Endothelial cell of umbilical vein (primary cell): Measurements from ENCODE around the gene BLOC1S4. TPM values are rescaled to one million over a fixed set of nuclear protein-coding genes. Genes with fewer than 3 reads are reported as not detected.

ENCODE experiments used
- BruUV-seq: library from RNA; stranded (reverse); fragments of 400-500 nt; replicated peaks from 2 replicates; lab custom pipeline; 2021; lab: Mats Ljungman, UMichigan
- CTCF ChIA-PET: fragments of 300-600, 350-600 bp; sonication (Branson Sonifier 250); formaldehyde crosslinking; loops from one replicate; lab custom pipeline; 2021; ENCODE audit warnings: antibody characterized with exemption, inconsistent platforms; lab: Charles Lee
- POLR2A ChIA-PET: fragments of 300-600, 350-600 bp; sonication (Branson Sonifier 250); formaldehyde crosslinking; loops from one replicate; lab custom pipeline; 2021; ENCODE audit warnings: antibody characterized with exemption, inconsistent platforms; lab: Charles Lee
- DNase-seq: peaks from one replicate; pipeline ENCODE4 v3.0.0-alpha.2; 2011; ENCODE audit warnings: low read depth, low spot score
- FAIRE-seq: peaks from 2 replicates; lab custom pipeline; 2011; peaks lifted over from hg19 to GRCh38; lab: Jason Lieb, UNC
- H2AFZ ChIP-seq: 2 replicates; pipeline ENCODE4 v1.6.0; 2012; ENCODE audit warnings: low read depth, low read length, control low read depth, inconsistent platforms
- H3K27ac ChIP-seq: 2 replicates; pipeline ENCODE4 v1.5.1; 2011; ENCODE audit warnings: low read depth, mild to moderate bottlenecking, control low read depth, low read length, moderate library complexity; ENCODE audit not compliant: insufficient read depth
- H3K27me3 ChIP-seq, 2 experiments: 2 replicates each; pipeline versions ENCODE4 v1.6.0 to v1.6.1; 2011; ENCODE audit warnings: low read length in 2 of 2, mixed read lengths in 1 of 2; ENCODE audit not compliant: control insufficient read depth in 2 of 2, insufficient read depth in 2 of 2
- H3K36me3 ChIP-seq, 2 experiments: 2 replicates in 1 of 2; 3 replicates in 1 of 2; pipeline ENCODE4 v1.5.1; 2011; ENCODE audit warnings: low read length in 2 of 2, mild to moderate bottlenecking in 1 of 2, moderate library complexity in 1 of 2; ENCODE audit not compliant: control insufficient read depth in 2 of 2, insufficient read depth in 2 of 2; ENCODE audit errors: extremely low read depth in 1 of 2
- H3K4me1 ChIP-seq: 3 replicates; pipeline ENCODE4 v1.5.1; 2011; ENCODE audit warnings: mild to moderate bottlenecking, low read length; ENCODE audit not compliant: control insufficient read depth, insufficient read depth; ENCODE audit errors: extremely low read depth
- H3K4me2 ChIP-seq: 2 replicates; pipeline ENCODE4 v1.6.1; 2011; ENCODE audit warnings: low read length, control low read depth, mixed read lengths; ENCODE audit not compliant: insufficient read depth
- H3K4me3 ChIP-seq, 3 experiments: fragments of 200-600 bp in 1 of 3; sonication (generic), shearing (Covaris generic) in 1 of 3; replicated peaks in 1 of 3; 2 replicates each; pipeline ENCODE4 v1.5.1; 2011 to 2016; ENCODE audit warnings: control low read depth in 3 of 3, low read length in 3 of 3, mild to moderate bottlenecking in 2 of 3, inconsistent platforms in 1 of 3, low read depth in 1 of 3, moderate library complexity in 1 of 3; ENCODE audit not compliant: insufficient read depth in 1 of 3
- H3K79me2 ChIP-seq: 2 replicates; pipeline ENCODE4 v1.6.0; 2012; ENCODE audit warnings: low read length, inconsistent platforms; ENCODE audit not compliant: control insufficient read depth, insufficient read depth
- H3K9ac ChIP-seq: replicated peaks from 2 replicates; pipeline ENCODE3; 2011; ENCODE audit warnings: low read length, control low read depth; ENCODE audit not compliant: insufficient read depth; ENCODE audit errors: extremely low read depth
- H3K9me1 ChIP-seq: replicated peaks from 3 replicates; pipeline ENCODE4 v1.6.0; 2011; ENCODE audit warnings: mild to moderate bottlenecking, low read length; ENCODE audit not compliant: control insufficient read depth, insufficient read depth; ENCODE audit errors: extremely low read depth
- H3K9me3 ChIP-seq: replicated peaks from 2 replicates; pipeline ENCODE4 v1.5.1; 2012; ENCODE audit warnings: low read length, inconsistent platforms; ENCODE audit not compliant: control insufficient read depth, insufficient read depth
- H4K20me1 ChIP-seq: replicated peaks from 2 replicates; pipeline ENCODE3; 2011; ENCODE audit warnings: mild to moderate bottlenecking, low read length; ENCODE audit not compliant: control insufficient read depth, insufficient read depth; ENCODE audit errors: extremely low read depth
- EZH2 ChIP-seq: IDR thresholded peaks from 2 replicates; pipeline ENCODE4 v1.6.1; 2012; ENCODE audit warnings: borderline replicate concordance, low read depth, mild to moderate bottlenecking, moderate library complexity, low read length, inconsistent platforms; ENCODE audit not compliant: severe bottlenecking
- FOS ChIP-seq: IDR thresholded peaks from 2 replicates; pipeline ENCODE4 v1.6.1; 2011; ENCODE audit warnings: mild to moderate bottlenecking, low read length, moderate library complexity, borderline replicate concordance; ENCODE audit not compliant: insufficient read depth
- GATA2 ChIP-seq: IDR thresholded peaks from 2 replicates; pipeline ENCODE4 v1.7.0; 2011; ENCODE audit warnings: low read depth, mild to moderate bottlenecking, moderate library complexity, mixed read lengths, low read length; ENCODE audit not compliant: insufficient read length, insufficient read depth
- JUN ChIP-seq: IDR thresholded peaks from 2 replicates; pipeline ENCODE4 v1.6.1; 2011; ENCODE audit warnings: borderline replicate concordance, low read depth; ENCODE audit not compliant: insufficient read length, insufficient read depth
- MAX ChIP-seq: IDR thresholded peaks from 2 replicates; pipeline ENCODE4 v1.6.1; 2011; ENCODE audit not compliant: insufficient read depth, insufficient read length
- MYC ChIP-seq: IDR thresholded peaks from one replicate; pipeline ENCODE4 v1.6.1; 2011; ENCODE audit warnings: mild to moderate bottlenecking, low read depth, low read length
- POLR2A ChIP-seq: IDR thresholded peaks from 2 replicates; pipeline ENCODE4 v1.6.1; 2012; ENCODE audit warnings: low read depth, mild to moderate bottlenecking, control low read depth, low read length
- POLR2AphosphoS5 ChIP-seq: IDR thresholded peaks from 2 replicates; pipeline ENCODE4 v1.6.1; 2012; ENCODE audit warnings: low read depth, mild to moderate bottlenecking, control low read depth, low read length, moderate library complexity; ENCODE audit not compliant: insufficient read depth
- dilution Hi-C: fragments of 300-500 bp; cut with MboI; formaldehyde crosslinking; loops from one replicate; pipeline ENCODE4 v1.15.0; 2019; ENCODE audit warnings: low sequenced_read_pairs; ENCODE audit not compliant: extremely low pct_ligation_motif_present
- intact Hi-C: fragments of 100-400 bp; cut with micrococcal nuclease; formaldehyde crosslinking; loops from one replicate; pipeline ENCODE4 v1.10.0; 2022
- polyA plus RNA-seq, 4 experiments: library from polyadenylated mRNA; depleted of rRNA in 3 of 4; stranded (reverse) in 3 of 4; unstranded in 1 of 4; fragments of >200 nt; gene quantifications; 2 replicates each; pipeline versions ENCODE4 v1.2.1 to v1.2.3, GENCODE V29; 2011 to 2012; ENCODE audit warnings: missing spikeins in 1 of 4
- total RNA-seq: library from RNA; stranded (reverse); gene quantifications from 2 replicates; pipeline ENCODE4 v1.2.3, GENCODE V29; 2021
- TF ChIP-seq, protein P1 (sequence below), 2 donors: IDR thresholded peaks; 1 replicate in 1 of 2; 2 replicates in 1 of 2; pipeline ENCODE4 v1.5.1; 2011; ENCODE audit warnings: low read length in 2 of 2, mild to moderate bottlenecking in 2 of 2, moderate library complexity in 2 of 2, control low read depth in 1 of 2, inconsistent platforms in 1 of 2, low read depth in 1 of 2; ENCODE audit not compliant: insufficient read depth in 1 of 2; ENCODE audit errors: extremely low read depth in 1 of 2

BLOC1S4 gene
- total and polyA plus RNA-seq, 2 donors (not counting 3 experiments of a cell fraction or from before 2014, with no cell fraction given), result 12.7 to 16.9 TPM

- Histone ChIP-seq H3K4me2 (no peak overlapping the region), H3K79me2 (peaks cover 34% of the 10 kb centered on the region), H3K27me3 (peaks cover 4 to 7% of the 10 kb centered on the region in 2 experiments), H3K9me3 (no peaks in the 10 kb centered on the region), H4K20me1 (no peaks in the 10 kb centered on the region), H3K9me1 (no peaks in the 10 kb centered on the region), H3K4me3 (no peak overlapping the region), H3K9ac (no peak overlapping the region), H3K36me3 (no peaks in the 10 kb centered on the region), H3K27ac (no peak overlapping the region), H3K4me1 (peaks cover 13% of the 10 kb centered on the region), H2AFZ (no peak overlapping the region)
- ChIA-PET POLR2A (no interaction called here), CTCF (no interaction called here)
- FAIRE-seq (no peak), DNase-seq (no peak)
- TF ChIP-seq GATA2 (no peak), MYC (no peak), POLR2A (no peak), JUN (no peak), EZH2 (no peak), POLR2AphosphoS5 (no peak), FOS (no peak), MAX (no peak)
- TF ChIP-seq, protein P1, sequence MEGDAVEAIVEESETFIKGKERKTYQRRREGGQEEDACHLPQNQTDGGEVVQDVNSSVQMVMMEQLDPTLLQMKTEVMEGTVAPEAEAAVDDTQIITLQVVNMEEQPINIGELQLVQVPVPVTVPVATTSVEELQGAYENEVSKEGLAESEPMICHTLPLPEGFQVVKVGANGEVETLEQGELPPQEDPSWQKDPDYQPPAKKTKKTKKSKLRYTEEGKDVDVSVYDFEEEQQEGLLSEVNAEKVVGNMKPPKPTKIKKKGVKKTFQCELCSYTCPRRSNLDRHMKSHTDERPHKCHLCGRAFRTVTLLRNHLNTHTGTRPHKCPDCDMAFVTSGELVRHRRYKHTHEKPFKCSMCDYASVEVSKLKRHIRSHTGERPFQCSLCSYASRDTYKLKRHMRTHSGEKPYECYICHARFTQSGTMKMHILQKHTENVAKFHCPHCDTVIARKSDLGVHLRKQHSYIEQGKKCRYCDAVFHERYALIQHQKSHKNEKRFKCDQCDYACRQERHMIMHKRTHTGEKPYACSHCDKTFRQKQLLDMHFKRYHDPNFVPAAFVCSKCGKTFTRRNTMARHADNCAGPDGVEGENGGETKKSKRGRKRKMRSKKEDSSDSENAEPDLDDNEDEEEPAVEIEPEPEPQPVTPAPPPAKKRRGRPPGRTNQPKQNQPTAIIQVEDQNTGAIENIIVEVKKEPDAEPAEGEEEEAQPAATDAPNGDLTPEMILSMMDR (IDR thresholded peaks at IDR 0.05; ENCODE audit: extremely low read depth in 1 of 2, insufficient read depth in 1 of 2, low read depth in 1 of 2, low read length in 2 of 2), result no peak
- intact Hi-C loops, result no loop called here
- no TSS peak for BruUV-seq
- dilution Hi-C loops, result no loop called here
These were observed 5.0 kb upstream of the BLOC1S4 start for GRCh38 chr4:6710996-6711395.
